IMR-90 (cell line): ENCODE data around the gene PLOD1. TPM values are rescaled to one million over a fixed set of nuclear protein-coding genes. Genes with fewer than 3 reads are reported as not detected.
A peak's percentile ranks its signal among the peaks of the same experiment; 100 is the strongest.

Source experiments
- ATAC-seq: fragments of 200-7000 bp; cut with Tn5 transposase; 2 replicates; pipeline ENCODE4 v1.9.1; 2020; ENCODE audit warnings: low read depth, mild to moderate bottlenecking, moderate library complexity
- BruUV-seq: library from RNA; stranded (reverse); fragments of 400-500 nt; replicated peaks from 2 replicates; lab custom pipeline; 2021; lab: Mats Ljungman, UMichigan
- CTCF ChIA-PET: fragments of 300-600 bp; formaldehyde crosslinking; extraction: SDS; loops from one replicate; lab custom pipeline; 2021; ENCODE audit warnings: antibody characterized with exemption; lab: Yijun Ruan, JAX
- POLR2A ChIA-PET: fragments of 300-600 bp; sonication (Branson Sonifier 250); formaldehyde crosslinking; loops from one replicate; lab custom pipeline; 2022; ENCODE audit warnings: antibody characterized with exemption; ENCODE audit not compliant: unreplicated experiment; lab: Charles Lee
- DNase-seq: peaks from one replicate; pipeline ENCODE4 v3.0.0; 2013
- H2AFZ ChIP-seq: replicated peaks from 2 replicates; pipeline ENCODE3; 2013; ENCODE audit warnings: low read length, mild to moderate bottlenecking; ENCODE audit not compliant: poor library complexity
- H2AK5ac ChIP-seq: 2 replicates; pipeline ENCODE4 v1.6.1; 2013; ENCODE audit warnings: low read depth, low read length, inconsistent platforms
- H2AK9ac ChIP-seq: replicated peaks from 2 replicates; pipeline ENCODE3; 2013; ENCODE audit warnings: mild to moderate bottlenecking, low read depth, low read length, moderate library complexity; ENCODE audit not compliant: poor library complexity
- H2BK120ac ChIP-seq: 2 replicates; pipeline ENCODE4 v1.6.1; 2013; ENCODE audit warnings: low read depth, low read length, inconsistent platforms
- H2BK15ac ChIP-seq: 3 replicates; pipeline ENCODE4 v1.6.1; 2013; ENCODE audit warnings: low read depth, low read length, inconsistent platforms
- H2BK20ac ChIP-seq: 2 replicates; pipeline ENCODE4 v1.6.1; 2013; ENCODE audit warnings: low read depth, mild to moderate bottlenecking, inconsistent platforms, low read length, moderate library complexity
- H2BK5ac ChIP-seq: 2 replicates; pipeline ENCODE4 v1.6.1; 2013; ENCODE audit warnings: mild to moderate bottlenecking, low read depth, low read length, inconsistent platforms; ENCODE audit not compliant: poor library complexity, severe bottlenecking
- H3K14ac ChIP-seq: replicated peaks from 2 replicates; pipeline ENCODE4 v1.6.1; 2013; ENCODE audit warnings: low read depth, low read length, inconsistent platforms
- H3K18ac ChIP-seq: 2 replicates; pipeline ENCODE4 v1.6.1; 2013; ENCODE audit warnings: low read depth, low read length, control low read depth
- H3K23ac ChIP-seq: 2 replicates; pipeline ENCODE4 v1.6.1; 2013; ENCODE audit warnings: low read depth, low read length, inconsistent platforms
- H3K27ac ChIP-seq: 2 replicates; pipeline ENCODE4 v1.5.1; 2013; ENCODE audit warnings: mild to moderate bottlenecking, control low read depth, low read length; ENCODE audit not compliant: insufficient read depth
- H3K27me3 ChIP-seq: 2 replicates; pipeline ENCODE4 v1.6.1; 2013; ENCODE audit warnings: low read length; ENCODE audit not compliant: control insufficient read depth, insufficient read depth
- H3K36me3 ChIP-seq: 2 replicates; pipeline ENCODE4 v1.6.1; 2013; ENCODE audit warnings: low read length, mixed read lengths; ENCODE audit not compliant: control insufficient read depth, insufficient read depth
- H3K4ac ChIP-seq: 2 replicates; pipeline ENCODE4 v1.6.1; 2013; ENCODE audit warnings: low read depth, low read length, inconsistent platforms
- H3K4me1 ChIP-seq: 2 replicates; pipeline ENCODE4 v1.6.1; 2013; ENCODE audit warnings: low read length, mixed read lengths; ENCODE audit not compliant: control insufficient read depth, insufficient read depth
- H3K4me2 ChIP-seq: 2 replicates; pipeline ENCODE4 v1.6.1; 2013; ENCODE audit warnings: low read depth, mild to moderate bottlenecking, control low read depth, low read length, moderate library complexity
- H3K4me3 ChIP-seq: 2 replicates; pipeline ENCODE4 v1.5.1; 2013; ENCODE audit warnings: low read depth, mild to moderate bottlenecking, control low read depth, low read length, moderate library complexity; ENCODE audit not compliant: insufficient read depth
- H3K56ac ChIP-seq: 2 replicates; pipeline ENCODE4 v1.6.1; 2013; ENCODE audit warnings: low read length, inconsistent platforms; ENCODE audit not compliant: insufficient read depth; ENCODE audit errors: extremely low read depth
- H3K79me1 ChIP-seq, 2 experiments: 2 replicates each; pipeline ENCODE4 v1.6.1; 2013; ENCODE audit warnings: low read length in 2 of 2, inconsistent platforms in 1 of 2, low read depth in 1 of 2
- H3K9ac ChIP-seq: 2 replicates; pipeline ENCODE4 v1.6.1; 2013; ENCODE audit warnings: low read depth, low read length, control low read depth
- H3K9me1 ChIP-seq: 2 replicates; pipeline ENCODE4 v1.6.1; 2013; ENCODE audit warnings: low read length, inconsistent platforms; ENCODE audit not compliant: insufficient read depth
- H3K9me3 ChIP-seq: 2 replicates; pipeline ENCODE4 v1.6.1; 2013; ENCODE audit warnings: low read length; ENCODE audit not compliant: control insufficient read depth, insufficient read depth
- H4K20me1 ChIP-seq: 2 replicates; pipeline ENCODE4 v1.6.1; 2013; ENCODE audit warnings: low read length, inconsistent platforms; ENCODE audit not compliant: insufficient read depth
- H4K5ac ChIP-seq: 2 replicates; pipeline ENCODE4 v1.6.1; 2013; ENCODE audit warnings: mild to moderate bottlenecking, low read depth, low read length, control low read depth
- H4K8ac ChIP-seq, 2 experiments: 2 replicates each; pipeline ENCODE4 v1.6.1; 2013; ENCODE audit warnings: low read depth in 2 of 2, low read length in 2 of 2, control low read depth in 1 of 2, inconsistent platforms in 1 of 2
- H4K91ac ChIP-seq: 2 replicates; pipeline ENCODE4 v1.6.1; 2013; ENCODE audit warnings: low read depth, low read length, inconsistent platforms; ENCODE audit not compliant: insufficient read depth
- CTCF ChIP-seq: conservative IDR thresholded peaks from 2 replicates; pipeline ENCODE4 v1.5.1; 2012; ENCODE audit warnings: mild to moderate bottlenecking, low read depth, low read length, improper control_type of control experiment
- MAFK ChIP-seq: IDR thresholded peaks from 2 replicates; pipeline ENCODE4 v1.6.1; 2012; ENCODE audit warnings: low read depth, low read length, improper control_type of control experiment
- POLR2A ChIP-seq: IDR thresholded peaks from 2 replicates; pipeline ENCODE4 v1.6.1; 2012; ENCODE audit warnings: mild to moderate bottlenecking, low read depth, low read length
- RCOR1 ChIP-seq: IDR thresholded peaks from 2 replicates; pipeline ENCODE4 v1.6.1; 2012; ENCODE audit warnings: mild to moderate bottlenecking, low read length, improper control_type of control experiment; ENCODE audit not compliant: insufficient replicate concordance
- WGBS, 2 experiments: methylation state at CpG; one replicate each; pipeline versions ENCODE4 v1.1.5 to v1.1.7; 2013; ENCODE audit warnings: missing lambda C conversion rate in 2 of 2; ENCODE audit not compliant: insufficient read length in 1 of 2; ENCODE audit errors: extremely low coverage in 2 of 2; 5-methylcytosine and 5-hydroxymethylcytosine counted together
- dilution Hi-C: fragments of 300-500 bp; cut with HindIII; formaldehyde crosslinking; loops from one replicate; pipeline ENCODE4 v1.14.3; 2018; ENCODE audit warnings: low sequenced_read_pairs; ENCODE audit not compliant: unreplicated experiment
- in situ Hi-C: fragments of 300-500 bp; cut with MboI; formaldehyde crosslinking; loops from 3 replicates; pipeline ENCODE4 v1.14.3; 2019; ENCODE audit warnings: low sequenced_read_pairs, inconsistent platforms, mixed read lengths
- intact Hi-C: fragments of 100-400 bp; cut with micrococcal nuclease; formaldehyde crosslinking; loops from 2 replicates; pipeline ENCODE4 v1.10.0; 2022
- polyA plus RNA-seq, 3 experiments: library from polyadenylated mRNA; depleted of rRNA; stranded (reverse); fragments of >200 nt; gene quantifications; 2 replicates each; pipeline ENCODE4 v1.2.3, GENCODE V29; 2012; ENCODE audit warnings: low replicate concordance in 1 of 3
- total RNA-seq: library from RNA; depleted of rRNA; stranded (reverse); fragments of >200 nt; gene quantifications from 2 replicates; pipeline ENCODE4 v1.2.3, GENCODE V29; 2012
- TF ChIP-seq, protein P1 (sequence below): fragments of 150-350 bp; IDR thresholded peaks from 2 replicates; pipeline ENCODE4 v1.6.1; 2016; ENCODE audit warnings: low read depth, mild to moderate bottlenecking, low read length, moderate library complexity, borderline replicate concordance

Gene PLOD1
- total and polyA plus RNA-seq, 2 of the 4 experiments (the other 2 are of a cell fraction): 283 to 609 TPM

DNA sequence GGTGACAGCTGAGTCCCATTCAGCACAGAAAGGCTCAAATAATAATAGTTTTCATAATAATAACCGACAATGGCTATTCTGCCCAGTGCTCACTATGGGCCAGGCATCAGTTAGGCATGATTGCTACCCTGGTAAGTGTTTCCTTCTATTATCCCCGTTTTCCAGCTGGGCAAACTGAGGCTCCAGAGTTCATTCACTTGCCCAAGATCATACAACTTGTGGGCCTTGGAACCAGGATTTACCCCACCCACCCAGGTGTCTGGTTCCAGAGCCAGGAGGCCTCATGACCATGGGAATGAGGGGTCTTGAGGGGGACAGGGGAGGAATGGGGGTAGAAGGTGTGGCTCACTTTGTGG, 518 bp downstream of the PLOD1 start:
- intact Hi-C loops: loop anchor here (2.0 kb wide), 1 partner anchor 42 kb away; no protein-coding TSS in a partner anchor
- peak overlapping the region; percentile 96 for H3K4me2 ChIP-seq
- 0 out of 2 replicates have a peak overlapping the region, but pooled peaks have one; percentile 16 for H4K5ac ChIP-seq
- peak overlapping the region; percentile 92 for H2AFZ ChIP-seq
- H3K27me3 ChIP-seq: no peaks in the 10 kb centered on the region
- H3K79me1 ChIP-seq: peaks cover 19 to 59% of the 10 kb centered on the region in 2 experiments
- peak overlapping the region; percentile 16 for H3K18ac ChIP-seq
- ChIA-PET POLR2A (interaction anchor here (0.6 to 1.0 kb wide), 2 partner anchors 27 to 61 kb away, joined by 3 to 4 read pairs; no protein-coding TSS in a partner anchor), CTCF (no interaction called here)
- peak overlapping the region; percentile 89 for H2AK5ac ChIP-seq
- no peak overlapping the region; the same call in 2 of the 3 replicates for H2BK15ac ChIP-seq
- peaks cover 16% of the 10 kb centered on the region for H3K36me3 ChIP-seq
- H2BK120ac ChIP-seq: peak overlapping the region; percentile 36; the same call in 1 of the 2 replicates
- no CpG with 5 or more reads among the region's 2 CpGs for WGBS, 2 experiments
- no peak for DNase-seq
- ATAC-seq: peak; percentile 4
- BruUV-seq: no TSS peak
- H2AK9ac ChIP-seq: peak overlapping the region; percentile 90
- peaks cover 28% of the 10 kb centered on the region for H3K9me1 ChIP-seq
- TF ChIP-seq, protein P1, sequence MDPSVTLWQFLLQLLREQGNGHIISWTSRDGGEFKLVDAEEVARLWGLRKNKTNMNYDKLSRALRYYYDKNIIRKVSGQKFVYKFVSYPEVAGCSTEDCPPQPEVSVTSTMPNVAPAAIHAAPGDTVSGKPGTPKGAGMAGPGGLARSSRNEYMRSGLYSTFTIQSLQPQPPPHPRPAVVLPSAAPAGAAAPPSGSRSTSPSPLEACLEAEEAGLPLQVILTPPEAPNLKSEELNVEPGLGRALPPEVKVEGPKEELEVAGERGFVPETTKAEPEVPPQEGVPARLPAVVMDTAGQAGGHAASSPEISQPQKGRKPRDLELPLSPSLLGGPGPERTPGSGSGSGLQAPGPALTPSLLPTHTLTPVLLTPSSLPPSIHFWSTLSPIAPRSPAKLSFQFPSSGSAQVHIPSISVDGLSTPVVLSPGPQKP: no peak
- TF ChIP-seq MAFK: no peak
- TF ChIP-seq CTCF: no peak
- TF ChIP-seq RCOR1: peak; percentile 49
- TF ChIP-seq POLR2A: no peak
- peak overlapping the region; percentile 96 for H3K23ac ChIP-seq
- peaks cover 23% of the 10 kb centered on the region for H4K20me1 ChIP-seq
- peak overlapping the region; percentile 89 for H3K9ac ChIP-seq
- H3K9me3 ChIP-seq: no peaks in the 10 kb centered on the region
- peak overlapping the region; percentile 89 for H2BK5ac ChIP-seq
- in situ Hi-C loops: no loop called here
- peak overlapping the region; percentile 93 for H3K4ac ChIP-seq
- peaks cover 30% of the 10 kb centered on the region for H3K4me1 ChIP-seq
- dilution Hi-C loops: no loop called here
- no peak overlapping the region for H2BK20ac ChIP-seq
- peak overlapping the region; percentile 78 for H4K91ac ChIP-seq
- peak overlapping the region; percentile 50 to 99; a peak in 3 of 4 replicates for H4K8ac ChIP-seq
- H3K27ac ChIP-seq: peak overlapping the region; percentile 95
- peak overlapping the region; percentile 60 for H3K56ac ChIP-seq
- peak overlapping the region; percentile 98 for H3K14ac ChIP-seq
- H3K4me3 ChIP-seq: peak overlapping the region; percentile 82
